HG03045 (cell line): Measurements from ENCODE around the gene USP24.

Experiments
- ATAC-seq: cut with Tn5 transposase; IDR thresholded peaks from one replicate; pipeline ENCODE4 v1.9.1; 2021; ENCODE audit warnings: mild to moderate bottlenecking, moderate library complexity; ENCODE audit not compliant: unreplicated experiment

Gene USP24

DNA sequence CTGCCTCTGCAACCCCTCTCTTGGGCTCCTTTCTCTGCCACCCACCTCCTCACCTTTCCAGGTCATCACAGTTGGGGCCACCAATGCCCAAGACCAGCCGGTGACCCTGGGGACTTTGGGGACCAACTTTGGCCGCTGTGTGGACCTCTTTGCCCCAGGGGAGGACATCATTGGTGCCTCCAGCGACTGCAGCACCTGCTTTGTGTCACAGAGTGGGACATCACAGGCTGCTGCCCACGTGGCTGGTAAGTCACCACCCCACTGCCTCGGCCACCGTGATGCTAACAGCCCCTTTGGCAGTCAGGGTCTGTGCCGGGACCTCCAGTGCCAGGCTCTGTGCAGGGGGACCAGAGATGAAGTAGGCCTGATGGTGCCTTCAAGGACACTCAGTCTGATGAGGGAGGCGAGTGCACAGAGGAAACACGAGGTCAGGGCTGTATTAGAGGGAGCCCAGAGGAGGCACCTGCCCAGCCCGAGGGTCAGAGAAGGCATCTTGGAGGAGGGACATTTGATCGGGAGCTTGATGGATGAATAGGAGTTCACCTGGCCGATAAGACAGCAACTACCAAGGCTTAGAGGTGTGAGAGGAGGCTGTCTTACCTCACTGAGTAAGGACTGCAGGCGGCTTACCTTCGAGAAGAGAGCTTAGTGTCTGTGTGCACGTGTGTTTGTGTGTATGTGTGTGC lies 157.8 kb downstream of the USP24 start:
- ATAC-seq: no peak

GRCh38 chr1:55056632-55056992 lies 158.6 kb downstream of the USP24 start:
- no peak for ATAC-seq

- ATAC-seq: no peak
Observed at GRCh38 chr1:55055951-55056631, 159.1 kb downstream of the USP24 start.

- no peak for ATAC-seq
Observed at GRCh38 chr1:55055084-55055882, 159.9 kb downstream of the USP24 start.

GRCh38 chr1:55054396-55054795 lies 160.8 kb downstream of the USP24 start:
- no peak for ATAC-seq

GRCh38 chr1:55053265-55053954 lies 161.8 kb downstream of the USP24 start:
- no peak for ATAC-seq

- ATAC-seq: no peak
Observed at GRCh38 chr1:55052221-55053142, 162.7 kb downstream of the USP24 start.

- no peak for ATAC-seq
Observed at GRCh38 chr1:55051621-55052020, 163.5 kb downstream of the USP24 start.

GRCh38 chr1:55051169-55051568 lies 164.0 kb downstream of the USP24 start:
- no peak for ATAC-seq

DNA sequence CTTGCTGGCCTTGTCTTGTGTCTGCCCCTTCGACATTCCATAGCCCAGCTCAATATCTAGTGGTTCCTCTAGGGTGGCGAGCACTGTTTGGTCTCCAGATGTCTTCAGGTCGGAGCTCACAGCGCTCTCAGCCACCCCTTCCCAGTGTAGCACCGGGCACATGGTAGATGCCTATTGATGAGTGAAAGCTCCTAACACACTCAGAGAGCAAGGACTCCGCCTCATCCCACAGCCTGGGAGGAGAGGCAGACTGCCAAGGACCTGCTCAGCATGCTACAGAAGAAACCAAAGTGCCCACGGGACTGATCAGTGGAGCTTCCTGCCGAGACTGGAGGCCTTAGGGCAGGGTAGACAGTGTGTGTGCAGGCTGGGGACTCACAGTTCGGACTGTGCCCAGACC lies 164.9 kb downstream of the USP24 start:
- ATAC-seq: no peak

DNA sequence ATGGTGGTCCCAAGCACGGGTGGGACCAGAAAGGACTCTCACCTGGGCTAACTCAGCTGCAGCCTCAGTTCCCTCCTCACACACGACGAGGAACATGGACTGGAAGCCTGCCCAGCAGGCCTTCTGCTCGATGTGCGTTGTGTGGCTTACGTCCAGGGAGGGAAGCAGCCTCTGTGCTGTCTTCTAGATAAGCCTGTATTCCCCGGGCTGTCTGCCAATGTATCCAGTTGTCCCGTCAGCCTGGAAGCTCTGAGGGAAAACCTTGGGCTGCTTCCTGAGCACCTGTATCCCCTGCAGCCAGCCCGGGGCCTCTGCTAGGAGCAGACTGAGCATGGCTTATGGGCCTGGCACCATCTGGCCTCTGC lies 165.3 kb downstream of the USP24 start:
- ATAC-seq: no peak

DNA sequence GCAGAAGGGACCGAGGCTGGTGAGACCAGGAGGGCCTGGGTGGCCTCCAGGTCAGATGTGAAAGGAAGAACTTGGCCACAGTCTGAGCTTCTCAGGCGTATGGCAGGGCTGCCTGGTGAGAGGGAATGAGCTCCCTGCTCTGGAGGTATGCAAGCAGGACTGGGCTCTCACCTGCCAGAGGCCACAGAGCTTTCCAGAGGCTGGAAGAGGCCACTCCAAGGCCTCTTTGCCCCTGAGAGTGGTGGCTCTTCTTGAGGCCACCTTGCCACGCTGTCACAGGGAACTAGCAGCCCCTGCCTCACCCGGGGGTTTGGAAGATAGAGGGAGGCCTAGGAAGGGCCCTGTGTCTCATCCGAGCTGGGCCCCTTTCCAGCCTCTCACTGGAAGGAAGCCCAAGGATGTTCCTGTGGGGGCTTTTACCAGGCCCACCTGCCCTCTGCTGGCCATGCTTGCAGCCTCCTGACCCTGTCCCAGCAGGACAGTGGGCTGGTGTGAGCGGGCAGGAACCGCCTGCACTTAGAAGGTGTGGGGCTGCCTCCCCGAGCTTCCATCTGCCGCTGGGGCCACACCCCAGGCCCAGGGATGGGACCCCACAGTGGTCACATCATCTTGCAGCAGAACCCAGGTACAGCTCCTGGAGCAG lies 165.8 kb downstream of the USP24 start:
- ATAC-seq: no peak

- no peak for ATAC-seq
Observed at GRCh38 chr1:55048453-55049270, 166.5 kb downstream of the USP24 start.

DNA sequence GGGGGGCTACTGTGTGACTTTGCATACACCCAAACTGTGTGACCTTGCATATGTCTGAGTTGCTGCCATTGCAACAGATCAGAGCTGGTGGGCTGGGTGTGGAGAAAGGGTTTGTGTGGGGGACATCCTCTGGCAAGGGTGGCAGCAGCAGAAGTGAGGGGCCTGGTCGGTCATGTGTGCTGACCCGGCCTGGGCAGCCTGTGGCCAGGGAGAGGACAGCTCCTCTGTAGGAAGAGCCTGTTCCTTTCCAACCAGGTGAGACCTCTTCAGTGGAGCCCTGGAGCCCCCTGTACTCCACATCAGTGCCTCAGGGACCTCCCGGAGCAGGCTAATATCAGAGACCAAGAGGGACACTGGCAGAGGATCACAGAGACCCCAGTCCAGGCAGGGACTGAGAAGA lies 167.6 kb downstream of the USP24 start:
- ATAC-seq: no peak

GRCh38 chr1:55046871-55047270 lies 168.3 kb downstream of the USP24 start:
- no peak for ATAC-seq

DNA sequence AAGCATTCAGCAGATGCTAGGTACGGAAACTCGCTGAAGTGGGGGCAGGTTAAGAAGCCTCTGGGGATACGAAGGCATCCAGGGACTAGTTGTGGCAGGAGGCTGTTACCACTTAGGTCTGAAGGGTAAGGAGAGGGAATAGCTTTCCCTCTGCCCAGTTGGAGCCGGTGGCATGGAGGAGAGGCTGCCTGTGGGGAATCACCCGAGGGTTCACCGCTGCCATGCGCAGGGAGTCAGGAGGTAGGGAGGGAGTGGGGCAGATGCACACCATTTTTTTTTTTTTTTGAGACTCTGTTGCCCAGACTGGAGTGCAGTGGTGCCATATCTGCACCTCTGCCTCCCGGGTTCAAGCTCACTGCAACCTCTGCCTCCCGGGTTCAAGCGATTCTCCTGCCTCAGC lies 169.7 kb downstream of the USP24 start:
- no peak for ATAC-seq

- ATAC-seq: no peak
Observed at GRCh38 chr1:55044617-55045397, 170.4 kb downstream of the USP24 start.

DNA sequence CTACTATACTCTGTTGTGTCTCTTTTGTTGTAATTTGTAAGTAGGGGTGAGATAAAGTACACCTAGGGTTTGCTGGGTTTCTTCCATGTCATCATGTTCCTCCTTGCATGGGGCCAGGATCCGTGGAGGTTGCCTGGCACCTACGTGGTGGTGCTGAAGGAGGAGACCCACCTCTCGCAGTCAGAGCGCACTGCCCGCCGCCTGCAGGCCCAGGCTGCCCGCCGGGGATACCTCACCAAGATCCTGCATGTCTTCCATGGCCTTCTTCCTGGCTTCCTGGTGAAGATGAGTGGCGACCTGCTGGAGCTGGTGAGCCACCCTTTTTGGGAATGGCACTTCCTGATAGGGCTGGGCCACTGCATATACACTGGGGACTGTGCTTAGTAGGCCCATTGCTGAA lies 171.4 kb downstream of the USP24 start:
- no peak for ATAC-seq
